Type B pancreatic cell (in vitro differentiated cells): ENCODE data around the gene KIF20B. TPM values are rescaled to one million over a fixed set of nuclear protein-coding genes. Genes with fewer than 3 reads are reported as not detected.

Experiments
- DNase-seq: peaks from one replicate; pipeline ENCODE4 v3.0.0; 2021; ENCODE audit warnings: mixed read lengths; ENCODE audit not compliant: unreplicated experiment; ENCODE audit errors: extremely low spot score
- H3K27ac Mint-ChIP-seq: 2 replicates; pipeline ENCODE4 v1.8.0; 2021; ENCODE audit warnings: mild to moderate bottlenecking, mixed read lengths
- H3K27me3 Mint-ChIP-seq: 2 replicates; pipeline ENCODE4 v1.8.0; 2021; ENCODE audit warnings: mixed read lengths
- H3K36me3 Mint-ChIP-seq: 2 replicates; pipeline ENCODE4 v1.8.0; 2021; ENCODE audit warnings: mixed read lengths
- H3K4me1 Mint-ChIP-seq: one replicate; pipeline ENCODE4 v1.8.0; 2021; ENCODE audit warnings: mixed read lengths; ENCODE audit not compliant: unreplicated experiment
- H3K4me3 Mint-ChIP-seq: 2 replicates; pipeline ENCODE4 v1.8.0; 2021; ENCODE audit warnings: mild to moderate bottlenecking, mixed read lengths
- H3K9me3 Mint-ChIP-seq: 2 replicates; pipeline ENCODE4 v1.8.0; 2021; ENCODE audit warnings: mixed read lengths
- total RNA-seq: library from RNA; stranded (reverse); gene quantifications from 2 replicates; pipeline ENCODE4 v1.2.1, GENCODE V29; 2021; ENCODE audit warnings: low replicate concordance
- TF ChIP-seq, protein P1 (sequence below): fragments of 200-600 bp; sonication (generic); conservative IDR thresholded peaks from 2 replicates; pipeline ENCODE4 v1.5.0; 2021; ENCODE audit warnings: antibody characterized with exemption, mild to moderate bottlenecking

KIF20B gene
- total RNA-seq, 1 donor from 2014 or later = 36.9 TPM

DNA sequence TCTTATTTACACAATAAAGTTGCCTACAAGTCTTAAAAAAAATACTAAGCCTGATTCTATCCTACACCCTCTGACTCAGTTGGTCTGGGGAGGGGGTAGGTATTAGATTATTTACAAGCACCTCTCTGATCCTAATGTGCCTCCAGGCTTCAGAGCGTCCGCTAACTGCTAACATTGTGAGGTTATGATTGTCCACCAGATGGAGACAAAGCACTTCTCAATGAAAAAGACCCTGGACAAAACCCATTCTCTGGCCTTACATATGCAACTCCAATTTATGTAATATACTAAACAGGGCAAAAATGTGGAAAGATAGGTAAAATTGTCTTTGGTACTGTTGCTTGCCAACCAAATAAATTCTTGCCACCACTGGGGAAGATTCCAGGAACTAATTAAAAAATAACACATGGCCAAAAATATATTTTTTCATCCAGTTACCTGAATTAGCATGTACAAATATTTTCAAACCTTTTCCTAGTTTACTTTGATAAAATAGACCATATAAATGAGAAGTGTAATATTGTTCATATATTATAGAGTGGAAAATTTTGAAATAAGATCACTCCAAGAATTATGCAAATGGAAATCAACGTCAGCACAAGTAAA is 92.4 kb downstream of the KIF20B start:
- no peak overlapping the region for H3K27ac Mint-ChIP-seq
- no peaks in the 10 kb centered on the region for H3K9me3 Mint-ChIP-seq
- peaks cover 7% of the 10 kb centered on the region for H3K4me1 Mint-ChIP-seq
- no peaks in the 10 kb centered on the region for H3K36me3 Mint-ChIP-seq
- H3K4me3 Mint-ChIP-seq = no peak overlapping the region
- DNase-seq = no peak
- H3K27me3 Mint-ChIP-seq = no peaks in the 10 kb centered on the region
- TF ChIP-seq, protein P1, sequence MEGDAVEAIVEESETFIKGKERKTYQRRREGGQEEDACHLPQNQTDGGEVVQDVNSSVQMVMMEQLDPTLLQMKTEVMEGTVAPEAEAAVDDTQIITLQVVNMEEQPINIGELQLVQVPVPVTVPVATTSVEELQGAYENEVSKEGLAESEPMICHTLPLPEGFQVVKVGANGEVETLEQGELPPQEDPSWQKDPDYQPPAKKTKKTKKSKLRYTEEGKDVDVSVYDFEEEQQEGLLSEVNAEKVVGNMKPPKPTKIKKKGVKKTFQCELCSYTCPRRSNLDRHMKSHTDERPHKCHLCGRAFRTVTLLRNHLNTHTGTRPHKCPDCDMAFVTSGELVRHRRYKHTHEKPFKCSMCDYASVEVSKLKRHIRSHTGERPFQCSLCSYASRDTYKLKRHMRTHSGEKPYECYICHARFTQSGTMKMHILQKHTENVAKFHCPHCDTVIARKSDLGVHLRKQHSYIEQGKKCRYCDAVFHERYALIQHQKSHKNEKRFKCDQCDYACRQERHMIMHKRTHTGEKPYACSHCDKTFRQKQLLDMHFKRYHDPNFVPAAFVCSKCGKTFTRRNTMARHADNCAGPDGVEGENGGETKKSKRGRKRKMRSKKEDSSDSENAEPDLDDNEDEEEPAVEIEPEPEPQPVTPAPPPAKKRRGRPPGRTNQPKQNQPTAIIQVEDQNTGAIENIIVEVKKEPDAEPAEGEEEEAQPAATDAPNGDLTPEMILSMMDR = peak; percentile 92

DNA sequence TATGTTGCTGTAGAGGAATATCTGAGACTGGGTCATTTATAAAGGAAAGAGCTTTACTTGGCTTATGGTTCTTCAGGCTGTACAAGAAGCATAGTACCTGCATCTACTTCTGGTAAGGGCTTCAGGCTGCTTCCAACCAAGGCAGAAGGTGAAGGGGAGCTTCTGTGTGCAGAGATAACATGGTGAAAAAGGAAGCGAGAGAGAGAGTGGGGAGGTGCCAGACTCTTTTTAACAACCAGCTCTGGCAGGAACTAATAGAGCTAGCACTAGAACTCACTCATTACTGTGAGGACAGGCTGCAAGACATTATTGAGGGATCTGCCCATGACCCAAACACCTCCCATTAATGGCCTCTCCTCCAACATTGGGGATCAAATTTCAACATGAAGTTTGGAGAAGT is 94.5 kb downstream of the KIF20B start:
- Mint-ChIP-seq H3K4me3 (no peak overlapping the region), H3K36me3 (no peaks in the 10 kb centered on the region), H3K27me3 (no peaks in the 10 kb centered on the region), H3K4me1 (peaks cover 15% of the 10 kb centered on the region), H3K27ac (no peak overlapping the region), H3K9me3 (no peaks in the 10 kb centered on the region)
- TF ChIP-seq, protein P1 = no peak
- DNase-seq = no peak

GRCh38 chr10:89798092-89798491 is 96.7 kb downstream of the KIF20B start:
- no peaks in the 10 kb centered on the region for H3K27me3 Mint-ChIP-seq
- TF ChIP-seq, protein P1 = no peak
- no peaks in the 10 kb centered on the region for H3K9me3 Mint-ChIP-seq
- H3K27ac Mint-ChIP-seq = no peak overlapping the region
- DNase-seq = no peak
- no peak overlapping the region for H3K4me3 Mint-ChIP-seq
- H3K36me3 Mint-ChIP-seq = no peaks in the 10 kb centered on the region
- peaks cover 15% of the 10 kb centered on the region for H3K4me1 Mint-ChIP-seq

- no peak for DNase-seq
- Mint-ChIP-seq H3K4me1 (peaks cover 15% of the 10 kb centered on the region), H3K27me3 (no peaks in the 10 kb centered on the region), H3K27ac (no peak overlapping the region), H3K9me3 (no peaks in the 10 kb centered on the region), H3K4me3 (no peak overlapping the region), H3K36me3 (no peaks in the 10 kb centered on the region)
- TF ChIP-seq, protein P1 = no peak
These were observed 98.2 kb downstream of the KIF20B start for GRCh38 chr10:89799573-89799972.

DNA sequence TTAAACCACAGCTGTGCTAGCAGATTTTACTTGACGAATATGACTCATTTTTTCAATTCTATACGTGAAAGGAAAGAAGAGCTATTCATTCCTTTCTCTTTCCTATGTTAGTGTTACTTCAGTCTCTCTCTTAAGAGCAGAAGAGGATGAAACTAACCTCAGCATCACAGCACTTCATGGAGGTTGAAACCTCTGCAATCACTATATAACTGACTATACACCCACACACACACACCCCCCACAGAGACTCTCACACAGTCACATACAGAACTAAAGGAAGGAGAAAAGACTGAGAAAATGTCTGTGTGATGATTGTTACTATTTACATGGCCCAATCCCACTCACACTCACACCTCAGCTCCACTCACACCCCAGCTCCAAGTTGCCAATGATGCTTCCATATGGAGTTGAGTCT is 104.2 kb downstream of the KIF20B start:
- Mint-ChIP-seq H3K27me3 (no peaks in the 10 kb centered on the region), H3K36me3 (no peaks in the 10 kb centered on the region), H3K27ac (no peak overlapping the region), H3K4me3 (no peak overlapping the region), H3K9me3 (peaks cover 3% of the 10 kb centered on the region), H3K4me1 (peaks cover 17% of the 10 kb centered on the region)
- no peak for DNase-seq
- TF ChIP-seq, protein P1 = no peak

DNA sequence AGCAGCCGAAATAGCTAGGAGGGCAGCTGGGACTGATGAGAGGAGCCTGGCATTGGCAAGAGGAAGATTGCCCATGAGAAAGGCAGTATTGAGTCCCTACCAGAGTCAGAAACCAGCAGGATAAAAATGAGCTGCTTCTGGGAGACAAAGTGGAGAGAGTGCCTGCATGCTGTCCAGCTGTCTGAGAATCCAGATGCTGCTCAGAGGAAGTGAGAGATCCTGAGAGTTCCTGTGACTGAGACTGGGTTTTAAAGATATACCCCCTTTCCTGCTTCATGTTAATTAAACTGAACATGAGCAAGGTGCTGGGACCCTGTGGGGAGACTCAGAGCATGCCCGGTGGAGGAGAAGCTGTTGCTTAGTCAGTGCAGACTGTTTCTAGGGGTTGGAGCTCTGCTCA is 107.5 kb downstream of the KIF20B start:
- TF ChIP-seq, protein P1 = no peak
- Mint-ChIP-seq H3K9me3 (peaks cover 5% of the 10 kb centered on the region), H3K36me3 (no peaks in the 10 kb centered on the region), H3K4me1 (peaks cover 20% of the 10 kb centered on the region), H3K27me3 (no peaks in the 10 kb centered on the region), H3K27ac (no peak overlapping the region), H3K4me3 (no peak overlapping the region)
- DNase-seq = no peak
